ENCODE results near the gene NR1I3.
"Not testable (repeated sequence)": the region's sequence is repeated elsewhere in the genome, so short reads cannot be mapped to it uniquely, and the experiment has no call there.

NR1I3 gene

GRCh38 chr1:161258439-161259344 is 20.7 kb upstream of the NR1I3 start, which contains the start of gene PCP4L1:
PCP4L1 (plus strand) TSS chr1:161258745; CDS start chr1:161258975, 230 bp downstream.
- no peak within 1 kb of the TSS for H3K27ac ChIP-seq (ENCODE audit: low read depth, low read length, poor library complexity, severe bottlenecking)
- no peaks in the 10 kb centered on the region for H3F3A ChIP-seq (ENCODE audit: insufficient read depth, low read length)
- no peak within 1 kb of the TSS for H2AFZ ChIP-seq (ENCODE audit: low read length)
- H3K9ac ChIP-seq (ENCODE audit: low read length) = peak within 1 kb of the TSS; percentile 51; the same call in 1 of the 2 replicates
- H3K4me2 ChIP-seq (ENCODE audit: low read length) = peak within 1 kb of the TSS; percentile 79
- no peaks in the 10 kb centered on the region for H3K79me2 ChIP-seq (ENCODE audit: insufficient read depth, low read length)
- no peaks in the 10 kb centered on the region; the same call in 1 of the 2 replicates for H3K9me3 ChIP-seq (ENCODE audit: low read length)
- H3K4me3 ChIP-seq (ENCODE audit: low read depth, low read length, poor library complexity, severe bottlenecking) = peak within 1 kb of the TSS; percentile 67
- H3K27me3 ChIP-seq (ENCODE audit: insufficient read depth, low read length) = peaks cover 12% of the 10 kb centered on the region
- H3K4me1 ChIP-seq (ENCODE audit: insufficient read depth, low read length, severe bottlenecking) = peaks cover 30% of the 10 kb centered on the region
- no peaks in the 10 kb centered on the region for H3K9me2 ChIP-seq (ENCODE audit: low read depth, low read length)
- H3K36me3 ChIP-seq (ENCODE audit: insufficient read depth, low read length) = no peaks in the 10 kb centered on the region
- TF ChIP-seq CTCF (IDR thresholded peaks at IDR 0.05; ENCODE audit: low read length) = no peak
- TF ChIP-seq EZH2 (IDR thresholded peaks at IDR 0.05; ENCODE audit: borderline replicate concordance, low read length) = no peak
- no peaks in the 10 kb centered on the region for H4K20me1 ChIP-seq (ENCODE audit: insufficient read depth, low read length)

DNA sequence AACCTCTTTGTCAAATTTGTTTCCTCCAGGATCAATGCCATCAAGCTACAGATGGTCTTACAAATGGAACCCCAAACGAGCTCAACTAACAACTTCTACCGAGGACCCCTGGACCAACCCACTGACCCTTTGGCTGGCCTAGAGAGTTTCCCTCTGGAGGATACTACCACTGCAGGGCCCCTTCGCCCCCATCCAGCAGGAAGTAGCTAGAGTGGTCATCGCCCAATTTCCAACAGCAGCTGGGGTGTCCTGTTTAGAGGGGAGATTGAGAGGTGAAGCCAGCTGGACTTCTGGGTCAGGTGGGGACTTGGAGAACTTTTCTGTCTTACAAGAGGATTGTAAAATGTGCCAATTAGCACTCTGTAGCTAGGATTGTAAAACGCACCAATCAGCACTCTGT is 19.1 kb upstream of the NR1I3 start:
- peaks cover 30% of the 10 kb centered on the region for H3K4me1 ChIP-seq (ENCODE audit: insufficient read depth, low read length, severe bottlenecking)
- H3K79me2 ChIP-seq (ENCODE audit: insufficient read depth, low read length); H2AFZ ChIP-seq (ENCODE audit: low read length); H3K9me3 ChIP-seq (ENCODE audit: low read length); H3K36me3 ChIP-seq (ENCODE audit: insufficient read depth, low read length); H4K20me1 ChIP-seq (ENCODE audit: insufficient read depth, low read length); H3F3A ChIP-seq (ENCODE audit: insufficient read depth, low read length); H3K27ac ChIP-seq (ENCODE audit: low read depth, low read length, poor library complexity, severe bottlenecking); H3K4me2 ChIP-seq (ENCODE audit: low read length); H3K9me2 ChIP-seq (ENCODE audit: low read depth, low read length); H3K4me3 ChIP-seq (ENCODE audit: low read depth, low read length, poor library complexity, severe bottlenecking); H3K9ac ChIP-seq (ENCODE audit: low read length): not testable (repeated sequence)
- peaks cover 12% of the 10 kb centered on the region for H3K27me3 ChIP-seq (ENCODE audit: insufficient read depth, low read length)

DNA sequence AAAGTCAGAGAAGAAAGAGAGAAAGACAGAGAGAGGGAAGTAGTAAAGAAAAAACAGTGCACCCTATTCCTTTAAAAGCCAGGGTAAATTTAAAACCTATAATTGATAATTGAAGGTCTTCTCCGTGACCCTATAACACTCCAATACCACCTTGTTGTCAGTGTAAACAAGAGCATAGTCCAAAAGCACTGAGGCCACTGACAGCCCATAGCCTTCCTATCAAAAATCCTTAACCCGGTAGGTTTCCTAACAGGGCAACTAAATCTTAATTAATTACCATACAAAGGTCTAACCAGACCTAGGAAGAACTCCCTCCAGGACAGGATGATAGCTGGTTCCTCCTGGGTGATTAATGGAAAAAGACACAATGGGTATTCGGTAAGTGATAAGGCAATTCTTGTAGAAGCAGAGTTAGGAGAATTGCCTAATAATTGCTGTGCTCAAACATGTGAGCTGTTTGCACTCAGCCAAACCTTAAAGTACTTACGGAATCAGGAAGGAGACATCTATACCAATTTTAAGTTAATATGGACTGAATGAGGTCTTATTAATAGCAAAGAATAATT is 18.0 kb upstream of the NR1I3 start:
- H3K36me3 ChIP-seq (ENCODE audit: insufficient read depth, low read length); H4K20me1 ChIP-seq (ENCODE audit: insufficient read depth, low read length); H3K27ac ChIP-seq (ENCODE audit: low read depth, low read length, poor library complexity, severe bottlenecking); H3K9ac ChIP-seq (ENCODE audit: low read length); H3F3A ChIP-seq (ENCODE audit: insufficient read depth, low read length); H3K9me3 ChIP-seq (ENCODE audit: low read length); H3K27me3 ChIP-seq (ENCODE audit: insufficient read depth, low read length); H2AFZ ChIP-seq (ENCODE audit: low read length); H3K79me2 ChIP-seq (ENCODE audit: insufficient read depth, low read length); H3K4me2 ChIP-seq (ENCODE audit: low read length); H3K4me3 ChIP-seq (ENCODE audit: low read depth, low read length, poor library complexity, severe bottlenecking); H3K9me2 ChIP-seq (ENCODE audit: low read depth, low read length): not testable (repeated sequence)
- H3K4me1 ChIP-seq (ENCODE audit: insufficient read depth, low read length, severe bottlenecking) = peaks cover 20% of the 10 kb centered on the region

- not testable (repeated sequence) for H3K4me2 ChIP-seq (ENCODE audit: low read length); H3K79me2 ChIP-seq (ENCODE audit: insufficient read depth, low read length)
Measured at GRCh38 chr1:161255302-161255701, 17.3 kb upstream of the NR1I3 start.

More at GRCh38 chr1:161255302-161255701, 17.3 kb upstream of the NR1I3 start:
- not testable (repeated sequence) for H3K4me3 ChIP-seq (ENCODE audit: low read depth, low read length, poor library complexity, severe bottlenecking); H3K9me2 ChIP-seq (ENCODE audit: low read depth, low read length); H3K27me3 ChIP-seq (ENCODE audit: insufficient read depth, low read length); H3K27ac ChIP-seq (ENCODE audit: low read depth, low read length, poor library complexity, severe bottlenecking); H3K9ac ChIP-seq (ENCODE audit: low read length); H2AFZ ChIP-seq (ENCODE audit: low read length); H3K9me3 ChIP-seq (ENCODE audit: low read length); H4K20me1 ChIP-seq (ENCODE audit: insufficient read depth, low read length); H3K36me3 ChIP-seq (ENCODE audit: insufficient read depth, low read length); H3F3A ChIP-seq (ENCODE audit: insufficient read depth, low read length)
- H3K4me1 ChIP-seq (ENCODE audit: insufficient read depth, low read length, severe bottlenecking) = peaks cover 13% of the 10 kb centered on the region
